Midbrain (tissue), 1 donor: ENCODE measurements around the gene LMAN1L.

Experiments
- DNase-seq: peaks from one replicate; lab custom pipeline; 2025; lab: John Stamatoyannopoulos, UW

The LMAN1L gene

GRCh38 chr15:74837482-74838136 is 25.0 kb downstream of the LMAN1L start:
- DNase-seq = no peak

- no peak for DNase-seq
Observed at GRCh38 chr15:74838137-74838516, 25.5 kb downstream of the LMAN1L start.

- DNase-seq = no peak
Observed at GRCh38 chr15:74838746-74839525, 26.3 kb downstream of the LMAN1L start.

GRCh38 chr15:74839526-74840395 is 27.1 kb downstream of the LMAN1L start:
- DNase-seq = no peak

- DNase-seq = no peak
Observed at GRCh38 chr15:74840851-74841775, 28.5 kb downstream of the LMAN1L start.

GRCh38 chr15:74841891-74842373 is 29.3 kb downstream of the LMAN1L start:
- DNase-seq = no peak

GRCh38 chr15:74842581-74843444 is 30.2 kb downstream of the LMAN1L start, which contains the start of gene ULK3:
Gene ULK3, minus strand, starts transcription at chr15:74843156. Its CDS starts 51 bp downstream, at chr15:74843105.
- peak; percentile 92 for DNase-seq

GRCh38 chr15:74843445-74843828 is 30.8 kb downstream of the LMAN1L start:
- no peak for DNase-seq

- DNase-seq = no peak
Observed at GRCh38 chr15:74843891-74844299, 31.3 kb downstream of the LMAN1L start.

- DNase-seq = no peak
Observed at GRCh38 chr15:74844319-74845207, 31.9 kb downstream of the LMAN1L start.

GRCh38 chr15:74845208-74845568 is 32.6 kb downstream of the LMAN1L start:
- no peak for DNase-seq

- no peak for DNase-seq
Observed at GRCh38 chr15:74845581-74845980, 32.9 kb downstream of the LMAN1L start.

GRCh38 chr15:74847432-74847831 is 34.8 kb downstream of the LMAN1L start:
- DNase-seq = no peak

- no peak for DNase-seq
Observed at GRCh38 chr15:74850393-74850792, 37.8 kb downstream of the LMAN1L start.

GRCh38 chr15:74851960-74852359 is 39.3 kb downstream of the LMAN1L start:
- DNase-seq = no peak

- no peak for DNase-seq
Observed at GRCh38 chr15:74854453-74855022, 41.9 kb downstream of the LMAN1L start.

- no peak for DNase-seq
Observed at GRCh38 chr15:74855857-74856256, 43.2 kb downstream of the LMAN1L start.

GRCh38 chr15:74856537-74856936 is 43.9 kb downstream of the LMAN1L start:
- DNase-seq = no peak

- DNase-seq = no peak
Observed at GRCh38 chr15:74857082-74857655, 44.5 kb downstream of the LMAN1L start.
